HepG2 (cell line): ENCODE data around the gene SV2A. TPM values are rescaled to one million over a fixed set of nuclear protein-coding genes. Genes with fewer than 3 reads are reported as not detected.

Source experiments
- KMT2B ChIP-seq: IDR thresholded peaks from 2 replicates; pipeline ENCODE4 v1.6.1; 2016; ENCODE audit warnings: missing genetic modification reagents, missing compliant biosample characterization
- NFKBIZ ChIP-seq: IDR thresholded peaks from 2 replicates; pipeline ENCODE4 v1.6.1; 2018; ENCODE audit warnings: missing genetic modification reagents, missing compliant biosample characterization
- NR2C2 ChIP-seq: sonication (generic); formaldehyde crosslinking; IDR thresholded peaks from 2 replicates; pipeline ENCODE4 v1.4.0; 2020; ENCODE audit warnings: missing genetic modification reagents, mild to moderate bottlenecking, moderate library complexity, borderline replicate concordance
- PCBP2 ChIP-seq: fragments of 200-400 bp; formaldehyde crosslinking; optimal IDR thresholded peaks from 2 replicates; pipeline ENCODE3; 2018; ENCODE audit warnings: low read length, low read depth; ENCODE audit not compliant: poor library complexity, severe bottlenecking
- TEAD3 ChIP-seq: optimal IDR thresholded peaks from 2 replicates; pipeline ENCODE3; 2016; ENCODE audit warnings: borderline replicate concordance
- ZNF619 ChIP-seq: sonication (generic); formaldehyde crosslinking; IDR thresholded peaks from 2 replicates; pipeline ENCODE4 v1.4.0; 2020; ENCODE audit warnings: mild to moderate bottlenecking, missing genetic modification reagents
- ZNF749 ChIP-seq: sonication (generic); formaldehyde crosslinking; IDR thresholded peaks from 2 replicates; pipeline ENCODE4 v1.8.0; 2022; ENCODE audit warnings: mild to moderate bottlenecking, missing genetic modification reagents, moderate library complexity, borderline replicate concordance
- polyA plus RNA-seq, 8 experiments: library from polyadenylated mRNA; depleted of rRNA in 3 of 8; stranded (reverse) in 7 of 8; unstranded in 1 of 8; fragments of >200 nt; fragmentation: Illumina TruSeq in 4 of 8; extraction: Trizol in 4 of 8; gene quantifications; 2 replicates each; pipeline versions ENCODE4 v1.2.1 to v1.2.3, GENCODE V29; 2011 to 2016; ENCODE audit warnings: low read depth in 4 of 8, missing spikeins in 1 of 8, mixed read lengths in 1 of 8; ENCODE audit not compliant: insufficient read depth in 1 of 8
- total RNA-seq, 5 experiments: library from RNA; depleted of rRNA; stranded (reverse); fragments of >200 nt; fragmentation: Illumina TruSeq; extraction: Trizol; gene quantifications; 2 replicates each; pipeline ENCODE4 v1.2.3, GENCODE V29; 2016; ENCODE audit warnings: low read depth in 1 of 5
- TF ChIP-seq, protein P1 (sequence below), 2 experiments: sonication (generic) in 1 of 2; formaldehyde crosslinking in 1 of 2; IDR thresholded peaks; 2 replicates each; pipeline versions ENCODE4 v1.6.1 to v1.9.0; 2014 to 2022; ENCODE audit warnings: antibody characterized with exemption in 1 of 2, borderline replicate concordance in 1 of 2, inconsistent platforms in 1 of 2, low read depth in 1 of 2, missing genetic modification reagents in 1 of 2
- TF ChIP-seq, protein P2 (sequence below): sonication (generic); formaldehyde crosslinking; IDR thresholded peaks from 2 replicates; pipeline ENCODE4 v1.4.0; 2020; ENCODE audit warnings: missing genetic modification reagents
- TF ChIP-seq, protein P3 (sequence below): IDR thresholded peaks from 2 replicates; pipeline ENCODE4 v1.4.0; 2020; ENCODE audit warnings: mild to moderate bottlenecking, missing genetic modification reagents
- TF ChIP-seq, protein P4 (sequence below): sonication (generic); formaldehyde crosslinking; IDR thresholded peaks from 2 replicates; pipeline ENCODE4 v1.4.0; 2020; ENCODE audit warnings: missing genetic modification reagents

The SV2A gene
- total and polyA plus RNA-seq, 2 of the 13 experiments (the other 11 are each of a cell fraction or from before 2014, with no cell fraction given): 0.84 to 1.9 TPM

DNA sequence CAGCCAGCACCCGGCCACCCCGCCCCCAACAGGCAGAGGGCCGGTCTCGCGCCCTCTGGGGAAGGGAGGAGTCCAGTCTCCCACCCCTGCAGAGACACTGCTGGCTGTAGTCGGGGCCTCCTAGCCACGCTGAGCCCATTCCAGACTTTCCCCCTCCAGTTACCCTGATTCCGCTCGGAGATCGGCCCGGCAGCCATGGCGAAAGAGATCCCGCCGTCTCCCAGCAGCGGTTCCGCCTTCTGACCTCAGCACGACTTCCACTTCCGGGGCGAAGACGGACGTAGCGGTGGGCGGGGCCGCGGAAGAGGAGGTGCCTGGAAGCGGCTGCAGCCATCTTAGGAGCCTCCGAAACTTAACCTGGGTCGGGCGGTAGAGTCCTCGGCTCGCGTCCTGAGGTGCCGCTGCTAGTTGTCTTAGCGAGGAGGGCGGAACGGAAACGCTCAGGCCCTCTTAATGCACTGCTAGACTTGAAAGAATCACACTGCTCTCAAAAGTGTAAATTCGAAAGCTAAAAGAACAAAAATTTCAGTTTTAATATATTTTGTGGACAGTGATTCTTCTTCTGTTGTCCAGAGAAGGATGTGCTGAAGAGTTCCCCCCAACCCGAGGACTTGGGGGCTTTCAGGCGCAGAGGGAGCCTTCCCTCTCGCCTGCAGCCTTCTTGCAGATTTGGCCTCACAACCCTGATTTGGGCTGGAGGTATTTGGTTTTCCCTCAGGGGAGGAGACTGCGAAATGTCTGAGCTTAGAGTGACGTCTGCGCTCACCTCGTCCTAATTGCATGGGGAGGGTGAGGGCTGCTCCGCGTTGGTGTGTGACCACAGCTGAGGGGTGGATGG is 10.1 kb upstream of the SV2A start, which contains the start of gene SF3B4 (continued):
- peak; percentile 100 for TF ChIP-seq NR2C2
- TF ChIP-seq, protein P1, sequence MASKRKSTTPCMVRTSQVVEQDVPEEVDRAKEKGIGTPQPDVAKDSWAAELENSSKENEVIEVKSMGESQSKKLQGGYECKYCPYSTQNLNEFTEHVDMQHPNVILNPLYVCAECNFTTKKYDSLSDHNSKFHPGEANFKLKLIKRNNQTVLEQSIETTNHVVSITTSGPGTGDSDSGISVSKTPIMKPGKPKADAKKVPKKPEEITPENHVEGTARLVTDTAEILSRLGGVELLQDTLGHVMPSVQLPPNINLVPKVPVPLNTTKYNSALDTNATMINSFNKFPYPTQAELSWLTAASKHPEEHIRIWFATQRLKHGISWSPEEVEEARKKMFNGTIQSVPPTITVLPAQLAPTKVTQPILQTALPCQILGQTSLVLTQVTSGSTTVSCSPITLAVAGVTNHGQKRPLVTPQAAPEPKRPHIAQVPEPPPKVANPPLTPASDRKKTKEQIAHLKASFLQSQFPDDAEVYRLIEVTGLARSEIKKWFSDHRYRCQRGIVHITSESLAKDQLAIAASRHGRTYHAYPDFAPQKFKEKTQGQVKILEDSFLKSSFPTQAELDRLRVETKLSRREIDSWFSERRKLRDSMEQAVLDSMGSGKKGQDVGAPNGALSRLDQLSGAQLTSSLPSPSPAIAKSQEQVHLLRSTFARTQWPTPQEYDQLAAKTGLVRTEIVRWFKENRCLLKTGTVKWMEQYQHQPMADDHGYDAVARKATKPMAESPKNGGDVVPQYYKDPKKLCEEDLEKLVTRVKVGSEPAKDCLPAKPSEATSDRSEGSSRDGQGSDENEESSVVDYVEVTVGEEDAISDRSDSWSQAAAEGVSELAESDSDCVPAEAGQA (IDR thresholded peaks at IDR 0.05; ENCODE audit: low read depth): peak; percentile 87
- TF ChIP-seq, protein P1 (CRISPR knock-in tag; IDR thresholded peaks at IDR 0.05; ENCODE audit: borderline replicate concordance): no peak
- TF ChIP-seq, protein P2, sequence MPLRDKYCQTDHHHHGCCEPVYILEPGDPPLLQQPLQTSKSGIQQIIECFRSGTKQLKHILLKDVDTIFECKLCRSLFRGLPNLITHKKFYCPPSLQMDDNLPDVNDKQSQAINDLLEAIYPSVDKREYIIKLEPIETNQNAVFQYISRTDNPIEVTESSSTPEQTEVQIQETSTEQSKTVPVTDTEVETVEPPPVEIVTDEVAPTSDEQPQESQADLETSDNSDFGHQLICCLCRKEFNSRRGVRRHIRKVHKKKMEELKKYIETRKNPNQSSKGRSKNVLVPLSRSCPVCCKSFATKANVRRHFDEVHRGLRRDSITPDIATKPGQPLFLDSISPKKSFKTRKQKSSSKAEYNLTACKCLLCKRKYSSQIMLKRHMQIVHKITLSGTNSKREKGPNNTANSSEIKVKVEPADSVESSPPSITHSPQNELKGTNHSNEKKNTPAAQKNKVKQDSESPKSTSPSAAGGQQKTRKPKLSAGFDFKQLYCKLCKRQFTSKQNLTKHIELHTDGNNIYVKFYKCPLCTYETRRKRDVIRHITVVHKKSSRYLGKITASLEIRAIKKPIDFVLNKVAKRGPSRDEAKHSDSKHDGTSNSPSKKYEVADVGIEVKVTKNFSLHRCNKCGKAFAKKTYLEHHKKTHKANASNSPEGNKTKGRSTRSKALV (CRISPR knock-in tag): no peak
- no peak for TF ChIP-seq TEAD3 (CRISPR knock-in tag)
- TF ChIP-seq, protein P3, sequence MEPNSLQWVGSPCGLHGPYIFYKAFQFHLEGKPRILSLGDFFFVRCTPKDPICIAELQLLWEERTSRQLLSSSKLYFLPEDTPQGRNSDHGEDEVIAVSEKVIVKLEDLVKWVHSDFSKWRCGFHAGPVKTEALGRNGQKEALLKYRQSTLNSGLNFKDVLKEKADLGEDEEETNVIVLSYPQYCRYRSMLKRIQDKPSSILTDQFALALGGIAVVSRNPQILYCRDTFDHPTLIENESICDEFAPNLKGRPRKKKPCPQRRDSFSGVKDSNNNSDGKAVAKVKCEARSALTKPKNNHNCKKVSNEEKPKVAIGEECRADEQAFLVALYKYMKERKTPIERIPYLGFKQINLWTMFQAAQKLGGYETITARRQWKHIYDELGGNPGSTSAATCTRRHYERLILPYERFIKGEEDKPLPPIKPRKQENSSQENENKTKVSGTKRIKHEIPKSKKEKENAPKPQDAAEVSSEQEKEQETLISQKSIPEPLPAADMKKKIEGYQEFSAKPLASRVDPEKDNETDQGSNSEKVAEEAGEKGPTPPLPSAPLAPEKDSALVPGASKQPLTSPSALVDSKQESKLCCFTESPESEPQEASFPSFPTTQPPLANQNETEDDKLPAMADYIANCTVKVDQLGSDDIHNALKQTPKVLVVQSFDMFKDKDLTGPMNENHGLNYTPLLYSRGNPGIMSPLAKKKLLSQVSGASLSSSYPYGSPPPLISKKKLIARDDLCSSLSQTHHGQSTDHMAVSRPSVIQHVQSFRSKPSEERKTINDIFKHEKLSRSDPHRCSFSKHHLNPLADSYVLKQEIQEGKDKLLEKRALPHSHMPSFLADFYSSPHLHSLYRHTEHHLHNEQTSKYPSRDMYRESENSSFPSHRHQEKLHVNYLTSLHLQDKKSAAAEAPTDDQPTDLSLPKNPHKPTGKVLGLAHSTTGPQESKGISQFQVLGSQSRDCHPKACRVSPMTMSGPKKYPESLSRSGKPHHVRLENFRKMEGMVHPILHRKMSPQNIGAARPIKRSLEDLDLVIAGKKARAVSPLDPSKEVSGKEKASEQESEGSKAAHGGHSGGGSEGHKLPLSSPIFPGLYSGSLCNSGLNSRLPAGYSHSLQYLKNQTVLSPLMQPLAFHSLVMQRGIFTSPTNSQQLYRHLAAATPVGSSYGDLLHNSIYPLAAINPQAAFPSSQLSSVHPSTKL (CRISPR knock-in tag): 0 out of 2 replicates have a peak, but pooled peaks have one; percentile 55
- TF ChIP-seq, protein P4, sequence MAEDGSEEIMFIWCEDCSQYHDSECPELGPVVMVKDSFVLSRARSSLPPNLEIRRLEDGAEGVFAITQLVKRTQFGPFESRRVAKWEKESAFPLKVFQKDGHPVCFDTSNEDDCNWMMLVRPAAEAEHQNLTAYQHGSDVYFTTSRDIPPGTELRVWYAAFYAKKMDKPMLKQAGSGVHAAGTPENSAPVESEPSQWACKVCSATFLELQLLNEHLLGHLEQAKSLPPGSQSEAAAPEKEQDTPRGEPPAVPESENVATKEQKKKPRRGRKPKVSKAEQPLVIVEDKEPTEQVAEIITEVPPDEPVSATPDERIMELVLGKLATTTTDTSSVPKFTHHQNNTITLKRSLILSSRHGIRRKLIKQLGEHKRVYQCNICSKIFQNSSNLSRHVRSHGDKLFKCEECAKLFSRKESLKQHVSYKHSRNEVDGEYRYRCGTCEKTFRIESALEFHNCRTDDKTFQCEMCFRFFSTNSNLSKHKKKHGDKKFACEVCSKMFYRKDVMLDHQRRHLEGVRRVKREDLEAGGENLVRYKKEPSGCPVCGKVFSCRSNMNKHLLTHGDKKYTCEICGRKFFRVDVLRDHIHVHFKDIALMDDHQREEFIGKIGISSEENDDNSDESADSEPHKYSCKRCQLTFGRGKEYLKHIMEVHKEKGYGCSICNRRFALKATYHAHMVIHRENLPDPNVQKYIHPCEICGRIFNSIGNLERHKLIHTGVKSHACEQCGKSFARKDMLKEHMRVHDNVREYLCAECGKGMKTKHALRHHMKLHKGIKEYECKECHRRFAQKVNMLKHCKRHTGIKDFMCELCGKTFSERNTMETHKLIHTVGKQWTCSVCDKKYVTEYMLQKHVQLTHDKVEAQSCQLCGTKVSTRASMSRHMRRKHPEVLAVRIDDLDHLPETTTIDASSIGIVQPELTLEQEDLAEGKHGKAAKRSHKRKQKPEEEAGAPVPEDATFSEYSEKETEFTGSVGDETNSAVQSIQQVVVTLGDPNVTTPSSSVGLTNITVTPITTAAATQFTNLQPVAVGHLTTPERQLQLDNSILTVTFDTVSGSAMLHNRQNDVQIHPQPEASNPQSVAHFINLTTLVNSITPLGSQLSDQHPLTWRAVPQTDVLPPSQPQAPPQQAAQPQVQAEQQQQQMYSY (CRISPR knock-in tag): 0 out of 2 replicates have a peak, but pooled peaks have one; percentile 33
- TF ChIP-seq KMT2B: peak; percentile 92
- TF ChIP-seq NFKBIZ: no peak
- TF ChIP-seq ZNF619: peak; percentile 60; the same call in 1 of the 2 replicates
- 0 out of 2 replicates have a peak, but pooled peaks have one; percentile 68 for TF ChIP-seq ZNF749 (CRISPR knock-in tag)
- TF ChIP-seq PCBP2: no peak
